OCI-LY7 (cell line): ENCODE results near the gene ACADS. TPM values are rescaled to one million over a fixed set of nuclear protein-coding genes. Genes with fewer than 3 reads are reported as not detected.
A peak's percentile ranks its signal among the peaks of the same experiment; 100 is the strongest.

Source experiments
- BruUV-seq: library from RNA; stranded (reverse); fragments of 400-500 nt; replicated peaks from 2 replicates; lab custom pipeline; 2021; lab: Mats Ljungman, UMichigan
- CTCF ChIA-PET: fragments of 300-600 bp; sonication (Branson Sonifier 250); formaldehyde crosslinking; loops from one replicate; lab custom pipeline; 2022; ENCODE audit warnings: antibody characterized with exemption; ENCODE audit not compliant: unreplicated experiment; lab: Charles Lee
- POLR2A ChIA-PET: fragments of 300-600 bp; sonication (Branson Sonifier 250); formaldehyde crosslinking; loops from one replicate; lab custom pipeline; 2022; ENCODE audit warnings: antibody characterized with exemption; lab: Charles Lee
- DNase-seq: peaks from one replicate; pipeline ENCODE4 v3.0.0-alpha.2; 2015; ENCODE audit warnings: low spot score
- H2AFZ ChIP-seq: fragments of 200-600 bp; sonication (generic), shearing (Covaris generic); 2 replicates; pipeline ENCODE4 v1.6.1; 2014; ENCODE audit warnings: mild to moderate bottlenecking, antibody characterized with exemption, low read length, moderate library complexity
- H3K27ac ChIP-seq: fragments of 200-600 bp; sonication (generic); 2 replicates; pipeline ENCODE4 v1.5.1; 2014; ENCODE audit warnings: mixed run types, low read depth, mild to moderate bottlenecking, moderate library complexity, low read length, inconsistent platforms; ENCODE audit not compliant: poor library complexity, severe bottlenecking
- H3K36me3 ChIP-seq: fragments of 200-600 bp; sonication (generic); 2 replicates; pipeline ENCODE4 v1.6.1; 2014; ENCODE audit warnings: mild to moderate bottlenecking, antibody characterized with exemption, low read length, moderate library complexity, mixed read lengths; ENCODE audit not compliant: insufficient read depth
- H3K4me1 ChIP-seq: fragments of 200-600 bp; sonication (generic); 2 replicates; pipeline ENCODE4 v1.5.1; 2014; ENCODE audit warnings: mild to moderate bottlenecking, low read length; ENCODE audit not compliant: insufficient read depth, poor library complexity, severe bottlenecking
- H3K4me2 ChIP-seq: fragments of 200-600 bp; sonication (generic); 2 replicates; pipeline ENCODE4 v1.6.1; 2014; ENCODE audit warnings: mild to moderate bottlenecking, low read length
- H3K4me3 ChIP-seq: fragments of 200-600 bp; sonication (generic); 2 replicates; pipeline ENCODE4 v1.5.1; 2014; ENCODE audit warnings: mild to moderate bottlenecking, low read depth, low read length; ENCODE audit not compliant: poor library complexity, severe bottlenecking
- H3K79me2 ChIP-seq: fragments of 200-600 bp; sonication (generic); 2 replicates; pipeline ENCODE4 v1.6.1; 2016; ENCODE audit warnings: low read depth, mild to moderate bottlenecking, low read length, moderate library complexity, mixed read lengths; ENCODE audit not compliant: insufficient read depth
- H3K9me2 ChIP-seq: fragments of 200-600 bp; sonication (generic); 2 replicates; pipeline ENCODE4 v1.6.1; 2016; ENCODE audit warnings: mild to moderate bottlenecking, low read length, mixed read lengths; ENCODE audit not compliant: insufficient read depth
- H3K9me3 ChIP-seq: fragments of 200-600 bp; sonication (generic); 2 replicates; pipeline ENCODE4 v1.6.1; 2014; ENCODE audit warnings: mild to moderate bottlenecking, mixed run types, low read length, mixed read lengths
- H4K20me1 ChIP-seq: fragments of 200-600 bp; sonication (generic); 2 replicates; pipeline ENCODE4 v1.6.1; 2014; ENCODE audit warnings: mild to moderate bottlenecking, antibody characterized with exemption, low read length, moderate library complexity, mixed read lengths; ENCODE audit not compliant: insufficient read depth
- CTCF ChIP-seq: fragments of 200-600 bp; sonication (generic); conservative IDR thresholded peaks from 2 replicates; pipeline ENCODE4 v1.5.1; 2014; ENCODE audit warnings: mild to moderate bottlenecking, antibody characterized with exemption, low read length, moderate library complexity, mixed read lengths
- EZH2phosphoT487 ChIP-seq: fragments of 200-600 bp; sonication (generic); IDR thresholded peaks from 2 replicates; pipeline ENCODE4 v1.6.1; 2018; ENCODE audit warnings: low read depth, borderline replicate concordance, mild to moderate bottlenecking, mixed run types, antibody characterized with exemption, low read length, moderate library complexity, mixed read lengths
- intact Hi-C: fragments of 100-400 bp; cut with micrococcal nuclease; formaldehyde crosslinking; loops from one replicate; pipeline ENCODE4 v1.10.0; 2022; ENCODE audit not compliant: unreplicated experiment
- total RNA-seq, 2 experiments: library from RNA; depleted of rRNA in 1 of 2; stranded (reverse); fragments of >200 nt in 1 of 2; shearing (Covaris generic) in 1 of 2; gene quantifications; 2 replicates each; pipeline ENCODE4 v1.2.3, GENCODE V29; 2014 to 2022

The ACADS gene
- total RNA-seq, 2 experiments from 2014 or later: 8.8 to 11.2 TPM

GRCh38 chr12:120689397-120690082 is 36.1 kb upstream of the ACADS start:
- peaks cover 36% of the 10 kb centered on the region for H4K20me1 ChIP-seq
- intact Hi-C loops: no loop called here

GRCh38 chr12:120690083-120690450 is 35.6 kb upstream of the ACADS start:
- DNase-seq: no peak
- peaks cover 36% of the 10 kb centered on the region for H4K20me1 ChIP-seq
- H3K79me2 ChIP-seq: peaks cover 66% of the 10 kb centered on the region
- no peak overlapping the region for H2AFZ ChIP-seq
- H3K9me2 ChIP-seq: no peaks in the 10 kb centered on the region
- no peaks in the 10 kb centered on the region; the same call in 1 of the 2 replicates for H3K9me3 ChIP-seq
- CTCF ChIA-PET: interaction anchor here (0.8 kb wide), 2 partner anchors 32 to 41 kb away, joined by 3 to 4 read pairs; no protein-coding TSS in a partner anchor
- POLR2A ChIA-PET: interaction anchor here (0.5 kb wide), 1 partner anchor 119 kb away, joined by 4 read pairs; no protein-coding TSS in a partner anchor
- peaks cover 47% of the 10 kb centered on the region for H3K36me3 ChIP-seq
- no peak overlapping the region for H3K27ac ChIP-seq
- TF ChIP-seq CTCF (no peak), EZH2phosphoT487 (no peak)
- no TSS peak for BruUV-seq
- H3K4me3 ChIP-seq: no peak overlapping the region
- H3K4me1 ChIP-seq: peaks cover 31% of the 10 kb centered on the region
- intact Hi-C loops: no loop called here
- H3K4me2 ChIP-seq: peak overlapping the region; percentile 98

More at GRCh38 chr12:120689397-120690082, 36.1 kb upstream of the ACADS start:
- CTCF ChIA-PET: interaction anchor here (0.8 kb wide), 2 partner anchors 31 to 41 kb away, joined by 3 to 4 read pairs; no protein-coding TSS in a partner anchor
- Histone ChIP-seq H3K4me1 (peaks cover 36% of the 10 kb centered on the region), H3K36me3 (peaks cover 42% of the 10 kb centered on the region), H3K4me3 (peak overlapping the region; percentile 91), H3K9me2 (no peaks in the 10 kb centered on the region), H2AFZ (no peak overlapping the region), H3K79me2 (peaks cover 66% of the 10 kb centered on the region), H3K27ac (no peak overlapping the region), H3K9me3 (no peaks in the 10 kb centered on the region; the same call in 1 of the 2 replicates), H3K4me2 (peak overlapping the region; percentile 98)
- no TSS peak for BruUV-seq
- POLR2A ChIA-PET: interaction anchor here (0.5 to 1.4 kb wide), 3 partner anchors 16 to 119 kb away, joined by 3 to 4 read pairs (median 4); no protein-coding TSS in a partner anchor
- DNase-seq: no peak
- no peak for TF ChIP-seq EZH2phosphoT487
- no peak for TF ChIP-seq CTCF

GRCh38 chr12:120690978-120691377 is 34.6 kb upstream of the ACADS start:
- Histone ChIP-seq H4K20me1 (peaks cover 36% of the 10 kb centered on the region), H3K4me1 (peaks cover 22% of the 10 kb centered on the region), H2AFZ (no peak overlapping the region), H3K4me2 (peak overlapping the region; percentile 10; the same call in 1 of the 2 replicates), H3K27ac (no peak overlapping the region), H3K79me2 (peaks cover 66% of the 10 kb centered on the region), H3K9me2 (no peaks in the 10 kb centered on the region), H3K36me3 (peaks cover 56% of the 10 kb centered on the region), H3K9me3 (no peaks in the 10 kb centered on the region), H3K4me3 (no peak overlapping the region)
- intact Hi-C loops: no loop called here
- CTCF ChIA-PET: no interaction called here
- no peak for DNase-seq
- POLR2A ChIA-PET: interaction anchor here (0.6 kb wide), 1 partner anchor 124 kb away, joined by 3 read pairs; no protein-coding TSS in a partner anchor
- BruUV-seq: no TSS peak
- TF ChIP-seq CTCF (no peak), EZH2phosphoT487 (no peak)
